PC-9 (cell line): ENCODE results near the gene TBC1D22A.

Source experiments
- CTCF ChIP-seq: fragments of 200-600 bp; sonication (generic); conservative IDR thresholded peaks from 2 replicates; pipeline ENCODE4 v1.6.1; 2017; ENCODE audit warnings: mixed run types, antibody characterized with exemption, mild to moderate bottlenecking, moderate library complexity
- EZH2 ChIP-seq: fragments of 200-600 bp; sonication (generic); IDR thresholded peaks from 2 replicates; pipeline ENCODE4 v1.8.0; 2017; ENCODE audit warnings: antibody characterized with exemption, low read depth

GRCh38 chr22:46855681-46856080, 93.2 kb downstream of the TBC1D22A start:
- TF ChIP-seq CTCF = no peak
- no peak for TF ChIP-seq EZH2
